Right renal cortex interstitium (tissue), 3 donors: Measurements from ENCODE around the gene TMC3. TPM values are rescaled to one million over a fixed set of nuclear protein-coding genes. Genes with fewer than 3 reads are reported as not detected.

Experiments
- DNase-seq, 3 donors: peaks; one replicate each; pipeline ENCODE4 v3.0.0-alpha.2; 2013; ENCODE audit warnings: low read depth in 3 of 3, low spot score in 2 of 3
- polyA plus RNA-seq, 3 donors: library from polyadenylated mRNA; unstranded; fragments of 120-200 nt; gene quantifications; one replicate each; pipeline ENCODE4 v1.2.1, GENCODE V29; 2013; ENCODE audit not compliant: insufficient read length in 3 of 3

The TMC3 gene
- polyA plus RNA-seq, 3 donors = 0.10 to 0.21 (median 0.12) TPM

- no peak for DNase-seq
These were observed 91.1 kb downstream of the TMC3 start for GRCh38 chr15:81282911-81283310.

GRCh38 chr15:81282606-81282895 lies 91.5 kb downstream of the TMC3 start:
- no peak for DNase-seq

GRCh38 chr15:81281766-81282605 lies 92.0 kb downstream of the TMC3 start:
- no peak for DNase-seq

GRCh38 chr15:81281456-81281735 lies 92.6 kb downstream of the TMC3 start:
- DNase-seq = no peak

Other genes starting within 250 kb of the TMC3 start
- under 1 TPM; 0.19 to 0.37 (median 0.21) TPM for gene CFAP161, start 239.9 kb downstream of the TMC3 start, polyA plus RNA-seq
- gene IL16, start 177.3 kb downstream of the TMC3 start, polyA plus RNA-seq = 1 to 10 TPM; 4.9 to 6.2 (median 6.1) TPM
- gene STARD5, start 50.1 kb downstream of the TMC3 start, polyA plus RNA-seq = 1 to 10 TPM; 3.0 to 5.1 (median 4.8) TPM